GM19239 (cell line): ENCODE measurements around the gene SLC25A17.
"Not testable (repeated sequence)": the region's sequence is repeated elsewhere in the genome, so short reads cannot be mapped to it uniquely, and the experiment has no call there.

Experiments
- DNase-seq: peaks from one replicate; pipeline ENCODE4 v3.0.0; 2011; ENCODE audit warnings: low spot score; ENCODE audit not compliant: insufficient read length
- FAIRE-seq: peaks from 2 replicates; lab custom pipeline; 2011; peaks lifted over from hg19 to GRCh38; lab: Jason Lieb, UNC

Gene SLC25A17

GRCh38 chr22:40818747-40819598, at the start of gene SLC25A17:
TSS of gene SLC25A17 (minus strand) at chr22:40819346. CDS start at chr22:40819248, 98 bp downstream.
- FAIRE-seq (peak; percentile 73), DNase-seq (peak; percentile 83)

- FAIRE-seq, DNase-seq: not testable (repeated sequence)
Observed at GRCh38 chr22:40868379-40868778, 49.2 kb upstream of the SLC25A17 start.

- DNase-seq (no peak), FAIRE-seq (no peak)
Observed at GRCh38 chr22:40867109-40867508, 48.0 kb upstream of the SLC25A17 start.

DNA sequence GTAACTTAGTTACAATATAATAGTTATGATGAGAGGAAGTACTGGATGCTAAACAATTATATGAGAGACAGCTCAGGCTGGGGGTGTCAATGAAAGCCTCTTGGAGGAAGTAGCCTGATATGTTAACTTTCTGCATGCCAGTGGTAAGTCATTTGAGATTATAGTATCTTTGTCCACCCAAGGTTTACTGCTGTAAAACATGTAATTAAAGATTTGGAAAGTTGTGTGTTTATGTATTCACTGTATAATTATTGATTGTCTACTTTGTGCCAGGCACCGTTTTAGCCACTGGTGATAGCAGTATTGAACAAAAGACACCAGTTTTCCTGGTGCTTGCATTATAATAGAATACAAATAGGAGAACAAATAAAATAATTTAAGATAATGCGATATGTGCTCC, 43.4 kb upstream of the SLC25A17 start:
- no peak for FAIRE-seq
- no peak for DNase-seq

GRCh38 chr22:40862013-40862412, 42.9 kb upstream of the SLC25A17 start, which contains the start of gene DNAJB7:
TSS of gene DNAJB7 (minus strand) at chr22:40862113. CDS start at chr22:40861994, 119 bp downstream.
- DNase-seq (no peak), FAIRE-seq (no peak)

DNA sequence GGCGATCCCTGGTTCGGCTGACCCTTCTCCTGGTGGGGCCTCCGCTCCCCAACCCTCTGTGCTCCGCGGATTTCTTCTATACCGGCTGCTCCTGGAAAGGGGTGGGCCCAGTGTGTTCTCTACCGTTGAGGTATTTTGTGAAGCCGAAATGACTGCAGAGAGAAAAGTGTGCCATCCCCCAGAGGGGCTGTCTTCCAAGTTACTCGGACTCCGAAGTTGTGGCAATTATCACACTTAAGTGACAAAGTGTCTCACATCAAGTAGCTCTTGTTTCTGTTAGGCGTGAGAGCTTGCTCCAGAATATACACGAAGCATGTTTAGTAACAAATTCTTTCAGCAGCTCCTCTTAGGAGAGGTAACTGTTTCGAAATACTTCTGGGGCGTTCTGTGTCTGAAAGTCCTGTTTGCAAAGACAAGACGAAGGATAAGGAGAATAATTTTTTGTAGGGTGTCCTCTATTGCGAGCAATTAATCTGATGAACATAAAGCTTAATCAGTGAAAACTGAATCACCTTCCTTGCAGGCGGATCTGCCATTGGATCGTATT, 38.2 kb upstream of the SLC25A17 start:
- DNase-seq (no peak), FAIRE-seq (no peak)

- FAIRE-seq (peak; percentile 100), DNase-seq (peak; percentile 66)
Observed at GRCh38 chr22:40856513-40857308, 37.6 kb upstream of the SLC25A17 start, which contains the start of the genes ST13 and XPNPEP3. TSS of gene ST13 (minus strand) at chr22:40856639. CDS start at chr22:40856540, 99 bp downstream. TSS of gene XPNPEP3 (plus strand) at chr22:40857148. CDS start at chr22:40857182, 34 bp downstream.

GRCh38 chr22:40855979-40856512, 36.9 kb upstream of the SLC25A17 start:
- FAIRE-seq (no peak), DNase-seq (no peak)

GRCh38 chr22:40855071-40855978, 36.2 kb upstream of the SLC25A17 start:
- DNase-seq, result no peak
- FAIRE-seq, result peak; percentile 80

- DNase-seq (no peak), FAIRE-seq (no peak)
Observed at GRCh38 chr22:40853961-40854360, 34.8 kb upstream of the SLC25A17 start.

- DNase-seq, result no peak
- no peak for FAIRE-seq
Observed at GRCh38 chr22:40853333-40853732, 34.2 kb upstream of the SLC25A17 start.

DNA sequence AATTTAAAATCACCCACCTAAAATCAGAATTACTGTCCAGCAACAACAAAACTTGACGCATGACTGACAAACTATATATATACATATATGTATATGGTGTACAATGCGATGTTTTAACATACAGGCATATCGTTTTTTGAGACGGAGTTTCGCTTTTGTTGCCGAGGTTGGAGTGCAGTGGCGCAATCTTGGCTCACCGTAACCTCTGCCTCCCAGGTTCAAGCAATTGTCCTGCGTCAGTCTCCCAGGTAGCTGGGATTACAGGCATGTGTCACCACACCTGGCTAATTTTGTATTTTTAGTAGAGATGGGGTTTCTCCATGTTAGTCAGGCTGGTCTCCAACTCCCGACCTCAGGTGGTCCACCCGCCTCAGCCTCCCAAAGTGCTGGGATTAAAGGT, 26.7 kb upstream of the SLC25A17 start:
- DNase-seq, FAIRE-seq: not testable (repeated sequence)

- DNase-seq (no peak), FAIRE-seq (no peak)
Observed at GRCh38 chr22:40844951-40845350, 25.8 kb upstream of the SLC25A17 start.

DNA sequence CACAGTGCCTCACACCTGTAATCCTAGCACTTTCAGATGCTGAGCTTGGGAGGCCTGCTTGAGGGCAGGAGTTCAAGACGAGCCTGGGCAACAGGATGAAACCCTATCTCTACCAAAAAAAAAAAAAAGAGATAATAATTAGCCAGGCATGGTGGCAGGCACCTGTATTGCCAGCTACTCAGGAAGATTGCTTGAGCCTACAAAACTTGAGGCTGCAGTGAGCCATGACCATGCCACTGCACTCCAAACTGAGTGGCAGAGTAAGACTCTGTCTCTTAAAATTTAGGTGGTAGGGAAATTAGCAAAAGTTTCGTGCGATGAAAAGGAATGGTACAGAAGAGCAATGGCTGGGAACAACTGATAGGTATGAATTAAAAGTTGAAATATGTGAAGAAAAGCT, 19.3 kb upstream of the SLC25A17 start:
- FAIRE-seq, result no peak

DNA sequence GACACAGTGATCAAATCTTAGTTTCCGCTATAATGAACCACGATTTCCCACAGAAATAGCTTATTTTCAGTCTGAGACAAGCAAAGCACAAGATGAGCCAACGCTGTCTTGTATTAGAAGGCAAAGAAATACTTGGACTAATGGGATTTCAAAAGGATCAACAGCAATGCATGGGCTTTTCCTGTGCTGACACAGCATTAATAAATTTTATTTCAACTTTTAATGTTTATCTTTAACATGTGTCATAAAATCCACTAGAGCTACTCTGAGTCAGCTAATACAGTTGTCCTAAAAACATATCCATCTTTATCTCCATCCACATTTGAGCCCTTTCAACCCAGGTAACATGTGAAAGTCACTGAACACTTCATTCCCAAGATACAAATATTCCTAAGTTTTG, 15.5 kb upstream of the SLC25A17 start:
- DNase-seq (no peak), FAIRE-seq (no peak)

More for the DNA sequence above, 19.3 kb upstream of the SLC25A17 start:
- DNase-seq, result no peak

DNA sequence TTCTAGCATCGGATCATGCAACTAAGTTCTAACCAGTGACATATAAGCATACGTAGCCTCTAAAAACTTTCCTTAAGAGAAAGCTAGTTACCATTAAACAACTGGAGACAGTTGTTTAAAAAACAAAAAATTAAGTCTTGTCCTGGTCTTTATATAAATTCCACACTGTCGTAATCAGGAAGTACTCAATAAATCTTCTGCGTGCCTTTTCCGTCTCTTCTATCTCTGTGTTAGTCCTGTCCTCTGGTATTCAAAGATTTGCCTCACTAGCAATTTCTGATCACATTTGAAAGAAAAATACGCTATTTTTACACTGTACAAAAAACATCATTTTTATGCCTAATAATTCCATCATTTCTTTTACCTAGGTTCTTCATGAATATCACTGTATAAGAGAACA, 10.0 kb upstream of the SLC25A17 start:
- FAIRE-seq (no peak), DNase-seq (no peak)

DNA sequence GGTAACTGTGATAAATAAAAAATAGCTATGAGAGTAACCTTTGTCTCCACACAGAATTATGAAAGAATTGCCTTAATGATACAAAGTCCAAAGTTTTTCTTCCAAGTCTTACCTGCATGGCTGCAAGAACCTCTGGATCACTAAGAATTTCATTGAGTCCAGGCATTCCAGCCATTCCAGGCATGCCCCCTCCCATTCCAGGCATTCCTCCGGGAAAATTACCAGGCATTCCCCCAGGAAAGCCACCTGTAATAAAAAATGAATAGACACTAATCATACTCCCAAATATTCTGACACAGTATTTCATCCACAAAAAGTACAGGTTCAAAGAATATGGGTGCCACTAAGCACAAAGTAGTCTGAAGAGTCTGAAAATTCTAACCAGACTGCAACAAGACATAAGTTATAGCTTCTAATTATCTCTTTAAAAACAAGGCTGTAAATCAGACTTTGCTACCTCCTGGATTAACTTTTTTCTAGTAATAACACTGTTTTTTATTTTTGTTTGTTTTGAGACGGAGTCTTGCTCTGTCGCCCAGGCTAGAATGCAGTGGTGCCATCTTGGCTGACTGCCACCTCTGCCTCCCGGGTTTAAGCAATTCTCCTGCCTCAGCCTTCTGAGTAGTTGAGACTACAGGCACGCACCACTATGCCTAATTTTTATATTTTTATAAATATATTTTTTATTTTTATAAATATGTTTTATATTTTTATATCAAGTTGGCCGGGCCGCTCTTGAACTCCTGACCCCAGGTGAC, 8.0 kb upstream of the SLC25A17 start:
- FAIRE-seq, result no peak
- no peak for DNase-seq

DNA sequence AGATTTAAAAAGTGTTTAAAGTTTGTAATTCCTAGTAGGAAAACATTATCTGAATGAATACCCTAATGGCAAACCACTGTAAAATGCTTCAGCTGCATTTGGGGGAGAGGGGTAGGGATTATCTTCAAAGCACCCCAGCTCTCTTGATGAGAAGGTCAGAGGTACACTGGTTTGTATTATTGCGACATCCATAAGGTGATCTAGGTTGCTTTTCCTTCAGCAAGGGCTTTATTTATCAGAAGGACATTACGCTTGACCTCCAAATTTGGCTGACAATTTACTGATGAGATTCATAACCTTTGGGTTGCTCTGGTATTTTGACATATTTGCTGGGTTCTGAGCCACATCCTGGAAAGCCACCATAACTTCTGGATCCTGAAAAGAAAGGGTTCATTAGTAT, 7.1 kb upstream of the SLC25A17 start:
- not testable (repeated sequence) for FAIRE-seq, DNase-seq
